LNCAP (cell line): Measurements from ENCODE around the gene LDLRAD3.

ENCODE experiments used
- TF ChIP-seq, protein P1 (sequence below): fragments of 450-650 bp; IDR thresholded peaks from 2 replicates; pipeline ENCODE4 v1.5.1; 2017; ENCODE audit warnings: mild to moderate bottlenecking

Gene LDLRAD3

DNA sequence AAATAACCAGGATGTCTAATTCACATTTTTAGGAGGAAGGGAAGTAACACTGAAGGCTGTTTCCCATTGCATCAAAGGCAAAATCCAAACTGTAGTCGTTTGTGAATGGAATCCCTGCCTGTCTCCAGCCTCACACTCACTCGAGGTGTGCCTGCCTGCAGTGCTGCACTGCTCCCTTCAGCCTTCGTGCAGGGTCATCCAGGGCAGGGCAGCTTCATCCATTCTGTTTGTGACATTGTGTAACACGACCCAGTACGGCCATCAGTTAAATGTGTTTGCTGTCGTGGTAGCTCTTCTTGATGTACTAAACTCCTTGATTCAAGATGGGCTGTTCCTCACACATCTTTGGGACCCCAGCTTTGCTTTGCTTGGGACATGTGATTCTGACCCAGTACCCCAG is 34.3 kb downstream of the LDLRAD3 start:
- TF ChIP-seq, protein P1, sequence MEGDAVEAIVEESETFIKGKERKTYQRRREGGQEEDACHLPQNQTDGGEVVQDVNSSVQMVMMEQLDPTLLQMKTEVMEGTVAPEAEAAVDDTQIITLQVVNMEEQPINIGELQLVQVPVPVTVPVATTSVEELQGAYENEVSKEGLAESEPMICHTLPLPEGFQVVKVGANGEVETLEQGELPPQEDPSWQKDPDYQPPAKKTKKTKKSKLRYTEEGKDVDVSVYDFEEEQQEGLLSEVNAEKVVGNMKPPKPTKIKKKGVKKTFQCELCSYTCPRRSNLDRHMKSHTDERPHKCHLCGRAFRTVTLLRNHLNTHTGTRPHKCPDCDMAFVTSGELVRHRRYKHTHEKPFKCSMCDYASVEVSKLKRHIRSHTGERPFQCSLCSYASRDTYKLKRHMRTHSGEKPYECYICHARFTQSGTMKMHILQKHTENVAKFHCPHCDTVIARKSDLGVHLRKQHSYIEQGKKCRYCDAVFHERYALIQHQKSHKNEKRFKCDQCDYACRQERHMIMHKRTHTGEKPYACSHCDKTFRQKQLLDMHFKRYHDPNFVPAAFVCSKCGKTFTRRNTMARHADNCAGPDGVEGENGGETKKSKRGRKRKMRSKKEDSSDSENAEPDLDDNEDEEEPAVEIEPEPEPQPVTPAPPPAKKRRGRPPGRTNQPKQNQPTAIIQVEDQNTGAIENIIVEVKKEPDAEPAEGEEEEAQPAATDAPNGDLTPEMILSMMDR, result no peak

- TF ChIP-seq, protein P1, result no peak
These were observed 35.0 kb downstream of the LDLRAD3 start for GRCh38 chr11:35978891-35979290.

GRCh38 chr11:35980686-35981390 is 37.0 kb downstream of the LDLRAD3 start:
- TF ChIP-seq, protein P1, result no peak

DNA sequence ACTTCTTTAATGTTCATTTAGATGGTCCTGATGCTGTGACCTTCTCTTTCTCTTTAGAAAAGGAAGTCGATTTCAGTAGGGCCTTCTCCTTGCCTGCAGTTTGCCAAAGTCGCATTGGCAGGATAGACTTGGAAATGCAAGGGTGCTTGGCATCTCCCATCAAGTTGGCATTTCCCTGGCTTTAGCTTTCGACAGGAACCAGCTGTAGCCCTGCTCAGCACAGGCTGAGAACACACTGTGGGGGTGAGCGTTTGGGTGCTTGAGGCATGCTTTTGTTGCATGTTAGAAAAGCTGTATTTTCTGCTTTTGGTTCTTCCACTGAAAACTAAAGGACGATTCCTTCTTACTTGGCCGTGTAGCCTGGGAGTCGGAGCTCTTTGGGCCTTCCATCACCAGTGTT is 37.7 kb downstream of the LDLRAD3 start:
- TF ChIP-seq, protein P1, result no peak

- TF ChIP-seq, protein P1, result no peak
These were observed 38.2 kb downstream of the LDLRAD3 start for GRCh38 chr11:35982061-35982460.

DNA sequence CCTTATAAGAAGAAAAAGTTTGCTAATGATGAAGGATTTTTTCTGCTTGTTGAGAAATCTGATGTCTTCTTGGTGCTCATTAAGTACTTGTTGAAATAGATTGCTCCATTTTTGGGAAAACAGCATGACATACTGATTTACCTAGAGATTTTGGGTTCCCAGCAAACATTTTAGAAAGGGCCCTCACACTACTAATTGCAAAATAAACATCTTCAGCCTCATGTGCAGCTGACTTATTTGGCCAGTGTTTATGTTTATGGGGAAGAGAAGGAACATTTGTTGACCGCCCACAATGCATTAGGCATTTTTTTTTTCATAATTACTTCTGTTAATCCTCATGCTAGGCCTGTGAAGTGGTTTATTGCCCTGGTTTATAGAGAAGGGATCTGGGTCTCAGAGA is 40.1 kb downstream of the LDLRAD3 start:
- TF ChIP-seq, protein P1, result no peak

GRCh38 chr11:35986947-35987346 is 43.1 kb downstream of the LDLRAD3 start:
- TF ChIP-seq, protein P1, result no peak

DNA sequence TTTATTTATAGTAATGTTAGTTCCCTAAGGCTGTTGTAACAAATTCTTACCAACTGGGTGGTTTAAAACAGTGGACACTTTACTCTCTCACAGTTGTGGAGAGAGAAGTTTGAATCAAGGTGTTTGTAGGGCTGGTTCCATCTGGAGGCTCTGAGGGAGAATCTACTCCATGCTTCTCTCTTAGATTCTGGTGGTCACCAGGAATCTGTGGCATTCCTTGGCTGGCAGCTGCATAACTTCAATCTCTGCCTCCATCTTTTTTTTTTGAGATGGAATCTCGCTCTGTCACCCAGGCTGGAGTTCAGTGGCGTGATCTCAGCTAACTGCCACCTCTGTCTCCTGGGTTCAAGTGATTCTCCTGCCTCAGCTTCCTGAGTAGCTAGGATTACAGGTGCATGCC is 46.3 kb downstream of the LDLRAD3 start:
- TF ChIP-seq, protein P1, result no peak
